ENCODE data around the gene TICRR. TPM values are rescaled to one million over a fixed set of nuclear protein-coding genes. Genes with fewer than 3 reads are reported as not detected.

Gene TICRR
- total and polyA plus RNA-seq, 2 of the 13 experiments (the other 11 are each of a cell fraction or from before 2014, with no cell fraction given) = 4.1 to 14.3 TPM

DNA sequence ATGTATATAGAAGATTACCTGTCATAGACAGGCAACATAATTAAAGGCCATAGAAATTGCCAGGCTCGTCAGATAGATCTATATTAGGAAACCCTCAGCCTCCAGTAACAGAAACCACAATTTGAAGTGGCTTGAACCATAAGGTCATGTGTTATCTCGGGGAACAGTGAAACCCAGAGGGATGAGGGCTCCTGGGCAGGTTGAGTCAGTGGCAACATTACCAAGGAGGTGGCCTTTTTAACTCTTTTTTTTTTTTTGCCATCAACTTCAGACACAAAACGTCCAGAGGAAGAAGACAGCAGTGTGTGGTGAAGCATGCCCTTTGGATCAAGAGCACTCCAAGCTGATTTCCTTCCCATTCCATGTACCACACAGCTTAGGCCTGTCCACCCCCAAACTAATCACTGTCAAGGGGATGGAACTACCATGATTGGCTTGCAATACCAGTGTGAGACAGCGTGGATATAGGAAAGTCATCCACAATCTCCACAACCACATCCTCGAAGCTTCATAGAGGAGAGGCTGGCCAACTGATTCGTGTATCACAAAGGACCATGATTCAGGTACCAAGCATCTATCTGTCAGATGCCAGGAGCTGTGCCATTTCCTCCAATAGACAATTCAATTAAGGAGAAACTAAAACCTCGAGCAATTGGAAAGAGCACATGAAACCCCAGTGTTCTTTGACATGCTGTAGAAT, 81.0 kb downstream of the TICRR start (continued):
- TF ChIP-seq, protein P1, sequence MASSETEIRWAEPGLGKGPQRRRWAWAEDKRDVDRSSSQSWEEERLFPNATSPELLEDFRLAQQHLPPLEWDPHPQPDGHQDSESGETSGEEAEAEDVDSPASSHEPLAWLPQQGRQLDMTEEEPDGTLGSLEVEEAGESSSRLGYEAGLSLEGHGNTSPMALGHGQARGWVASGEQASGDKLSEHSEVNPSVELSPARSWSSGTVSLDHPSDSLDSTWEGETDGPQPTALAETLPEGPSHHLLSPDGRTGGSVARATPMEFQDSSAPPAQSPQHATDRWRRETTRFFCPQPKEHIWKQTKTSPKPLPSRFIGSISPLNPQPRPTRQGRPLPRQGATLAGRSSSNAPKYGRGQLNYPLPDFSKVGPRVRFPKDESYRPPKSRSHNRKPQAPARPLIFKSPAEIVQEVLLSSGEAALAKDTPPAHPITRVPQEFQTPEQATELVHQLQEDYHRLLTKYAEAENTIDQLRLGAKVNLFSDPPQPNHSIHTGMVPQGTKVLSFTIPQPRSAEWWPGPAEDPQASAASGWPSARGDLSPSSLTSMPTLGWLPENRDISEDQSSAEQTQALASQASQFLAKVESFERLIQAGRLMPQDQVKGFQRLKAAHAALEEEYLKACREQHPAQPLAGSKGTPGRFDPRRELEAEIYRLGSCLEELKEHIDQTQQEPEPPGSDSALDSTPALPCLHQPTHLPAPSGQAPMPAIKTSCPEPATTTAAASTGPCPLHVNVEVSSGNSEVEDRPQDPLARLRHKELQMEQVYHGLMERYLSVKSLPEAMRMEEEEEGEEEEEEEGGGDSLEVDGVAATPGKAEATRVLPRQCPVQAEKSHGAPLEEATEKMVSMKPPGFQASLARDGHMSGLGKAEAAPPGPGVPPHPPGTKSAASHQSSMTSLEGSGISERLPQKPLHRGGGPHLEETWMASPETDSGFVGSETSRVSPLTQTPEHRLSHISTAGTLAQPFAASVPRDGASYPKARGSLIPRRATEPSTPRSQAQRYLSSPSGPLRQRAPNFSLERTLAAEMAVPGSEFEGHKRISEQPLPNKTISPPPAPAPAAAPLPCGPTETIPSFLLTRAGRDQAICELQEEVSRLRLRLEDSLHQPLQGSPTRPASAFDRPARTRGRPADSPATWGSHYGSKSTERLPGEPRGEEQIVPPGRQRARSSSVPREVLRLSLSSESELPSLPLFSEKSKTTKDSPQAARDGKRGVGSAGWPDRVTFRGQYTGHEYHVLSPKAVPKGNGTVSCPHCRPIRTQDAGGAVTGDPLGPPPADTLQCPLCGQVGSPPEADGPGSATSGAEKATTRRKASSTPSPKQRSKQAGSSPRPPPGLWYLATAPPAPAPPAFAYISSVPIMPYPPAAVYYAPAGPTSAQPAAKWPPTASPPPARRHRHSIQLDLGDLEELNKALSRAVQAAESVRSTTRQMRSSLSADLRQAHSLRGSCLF (CRISPR knock-in tag; IDR thresholded peaks at IDR 0.05; ENCODE audit: borderline replicate concordance) = no peak
- TF ChIP-seq, protein P2, sequence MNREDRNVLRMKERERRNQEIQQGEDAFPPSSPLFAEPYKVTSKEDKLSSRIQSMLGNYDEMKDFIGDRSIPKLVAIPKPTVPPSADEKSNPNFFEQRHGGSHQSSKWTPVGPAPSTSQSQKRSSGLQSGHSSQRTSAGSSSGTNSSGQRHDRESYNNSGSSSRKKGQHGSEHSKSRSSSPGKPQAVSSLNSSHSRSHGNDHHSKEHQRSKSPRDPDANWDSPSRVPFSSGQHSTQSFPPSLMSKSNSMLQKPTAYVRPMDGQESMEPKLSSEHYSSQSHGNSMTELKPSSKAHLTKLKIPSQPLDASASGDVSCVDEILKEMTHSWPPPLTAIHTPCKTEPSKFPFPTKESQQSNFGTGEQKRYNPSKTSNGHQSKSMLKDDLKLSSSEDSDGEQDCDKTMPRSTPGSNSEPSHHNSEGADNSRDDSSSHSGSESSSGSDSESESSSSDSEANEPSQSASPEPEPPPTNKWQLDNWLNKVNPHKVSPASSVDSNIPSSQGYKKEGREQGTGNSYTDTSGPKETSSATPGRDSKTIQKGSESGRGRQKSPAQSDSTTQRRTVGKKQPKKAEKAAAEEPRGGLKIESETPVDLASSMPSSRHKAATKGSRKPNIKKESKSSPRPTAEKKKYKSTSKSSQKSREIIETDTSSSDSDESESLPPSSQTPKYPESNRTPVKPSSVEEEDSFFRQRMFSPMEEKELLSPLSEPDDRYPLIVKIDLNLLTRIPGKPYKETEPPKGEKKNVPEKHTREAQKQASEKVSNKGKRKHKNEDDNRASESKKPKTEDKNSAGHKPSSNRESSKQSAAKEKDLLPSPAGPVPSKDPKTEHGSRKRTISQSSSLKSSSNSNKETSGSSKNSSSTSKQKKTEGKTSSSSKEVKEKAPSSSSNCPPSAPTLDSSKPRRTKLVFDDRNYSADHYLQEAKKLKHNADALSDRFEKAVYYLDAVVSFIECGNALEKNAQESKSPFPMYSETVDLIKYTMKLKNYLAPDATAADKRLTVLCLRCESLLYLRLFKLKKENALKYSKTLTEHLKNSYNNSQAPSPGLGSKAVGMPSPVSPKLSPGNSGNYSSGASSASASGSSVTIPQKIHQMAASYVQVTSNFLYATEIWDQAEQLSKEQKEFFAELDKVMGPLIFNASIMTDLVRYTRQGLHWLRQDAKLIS (CRISPR knock-in tag; IDR thresholded peaks at IDR 0.05) = no peak
- TF ChIP-seq DNMT1 (CRISPR knock-in tag; IDR thresholded peaks at IDR 0.05) = no peak
- no peak for TF ChIP-seq ZNF432 (CRISPR knock-in tag; IDR thresholded peaks at IDR 0.05; ENCODE audit: borderline replicate concordance)
- no peak for TF ChIP-seq ZFP90 (CRISPR knock-in tag; IDR thresholded peaks at IDR 0.05; ENCODE audit: borderline replicate concordance)
- TF ChIP-seq, protein P3, sequence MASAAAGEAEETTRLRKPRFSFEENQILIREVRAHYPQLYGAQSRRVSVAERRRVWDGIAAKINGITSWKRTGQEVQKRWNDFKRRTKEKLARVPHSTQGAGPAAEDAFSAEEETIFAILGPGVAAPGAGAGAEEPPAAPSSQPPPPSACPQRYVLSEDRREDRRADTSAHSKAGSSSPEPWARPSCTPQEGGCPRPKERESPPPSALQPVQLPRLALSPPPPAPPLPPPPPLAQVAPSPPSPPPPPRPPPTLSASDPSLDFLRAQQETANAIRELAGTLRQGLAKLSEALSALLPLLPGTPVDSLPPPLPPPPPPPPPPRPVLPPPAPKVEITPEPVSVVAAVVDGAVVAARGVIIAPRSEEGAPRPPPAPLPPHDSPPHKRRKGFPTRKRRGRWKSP (CRISPR knock-in tag; IDR thresholded peaks at IDR 0.05) = no peak
- TF ChIP-seq ZNF790 (CRISPR knock-in tag; IDR thresholded peaks at IDR 0.05; ENCODE audit: borderline replicate concordance) = no peak
- TF ChIP-seq ZFYVE20 (CRISPR knock-in tag; IDR thresholded peaks at IDR 0.05; ENCODE audit: borderline replicate concordance, low read depth) = no peak
- no peak for TF ChIP-seq SMARCC2 (IDR thresholded peaks at IDR 0.05)
